HG02852 (cell line): ENCODE results near the gene FHL2.

Source experiments
- ATAC-seq: cut with Tn5 transposase; IDR thresholded peaks from one replicate; pipeline ENCODE4 v1.9.1; 2021; ENCODE audit warnings: mild to moderate bottlenecking, moderate library complexity; ENCODE audit not compliant: unreplicated experiment

FHL2 gene

GRCh38 chr2:105380432-105381100 is 18.3 kb downstream of the FHL2 start:
- ATAC-seq: no peak

GRCh38 chr2:105379741-105380186 is 19.1 kb downstream of the FHL2 start:
- ATAC-seq: no peak

GRCh38 chr2:105378921-105379383 is 19.9 kb downstream of the FHL2 start:
- no peak for ATAC-seq

GRCh38 chr2:105378276-105378840 is 20.5 kb downstream of the FHL2 start:
- ATAC-seq: no peak

GRCh38 chr2:105377871-105378270 is 21.0 kb downstream of the FHL2 start:
- ATAC-seq: no peak

- ATAC-seq: no peak
Observed at GRCh38 chr2:105376789-105377240, 22.0 kb downstream of the FHL2 start.

- no peak for ATAC-seq
Observed at GRCh38 chr2:105376010-105376409, 22.8 kb downstream of the FHL2 start.

- no peak for ATAC-seq
Observed at GRCh38 chr2:105375001-105375561, 23.8 kb downstream of the FHL2 start.

- ATAC-seq: peak; percentile 91
Observed at GRCh38 chr2:105373895-105374401, 24.9 kb downstream of the FHL2 start.

- ATAC-seq: peak; percentile 13
Observed at GRCh38 chr2:105373344-105373781, 25.5 kb downstream of the FHL2 start.

GRCh38 chr2:105371810-105372209 is 27.0 kb downstream of the FHL2 start:
- ATAC-seq: no peak

GRCh38 chr2:105371156-105371555 is 27.7 kb downstream of the FHL2 start:
- no peak for ATAC-seq

GRCh38 chr2:105369777-105370690 is 28.8 kb downstream of the FHL2 start:
- peak; percentile 83 for ATAC-seq

GRCh38 chr2:105368759-105369408 is 30.0 kb downstream of the FHL2 start:
- ATAC-seq: no peak

GRCh38 chr2:105365206-105365605 is 33.6 kb downstream of the FHL2 start:
- no peak for ATAC-seq

- no peak for ATAC-seq
Observed at GRCh38 chr2:105364436-105365139, 34.3 kb downstream of the FHL2 start.

- ATAC-seq: no peak
Observed at GRCh38 chr2:105362862-105363591, 35.8 kb downstream of the FHL2 start.

- ATAC-seq: no peak
Observed at GRCh38 chr2:105361102-105361889, 37.6 kb downstream of the FHL2 start.
